GM15510 (cell line): ENCODE data around the gene OLAH.

Source experiments
- POLR2A ChIP-seq: IDR thresholded peaks from 3 replicates; pipeline ENCODE4 v1.6.1; 2011; ENCODE audit warnings: borderline replicate concordance; ENCODE audit not compliant: insufficient read length; ENCODE audit errors: extremely low read depth

OLAH gene

DNA sequence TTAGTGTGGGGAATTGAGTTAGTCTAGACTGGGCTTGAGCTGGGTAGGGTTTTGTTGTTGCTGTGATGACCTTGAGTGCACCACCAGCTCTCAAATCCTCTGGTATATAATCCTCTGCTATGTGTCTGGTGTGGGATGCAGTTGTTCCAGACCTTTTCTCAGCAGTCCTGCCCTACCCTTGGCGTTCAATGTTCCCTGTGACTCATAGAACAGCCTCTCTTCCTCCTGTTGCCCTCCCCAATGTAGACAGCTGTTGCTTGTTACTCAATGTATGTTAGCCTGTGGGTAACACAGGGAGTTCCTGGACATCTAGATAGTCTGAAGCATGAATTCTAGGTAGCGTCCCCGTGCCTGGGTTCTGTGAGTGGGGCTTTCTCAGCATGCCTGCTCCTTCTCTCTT is 25.1 kb downstream of the OLAH start:
- TF ChIP-seq POLR2A: no peak

DNA sequence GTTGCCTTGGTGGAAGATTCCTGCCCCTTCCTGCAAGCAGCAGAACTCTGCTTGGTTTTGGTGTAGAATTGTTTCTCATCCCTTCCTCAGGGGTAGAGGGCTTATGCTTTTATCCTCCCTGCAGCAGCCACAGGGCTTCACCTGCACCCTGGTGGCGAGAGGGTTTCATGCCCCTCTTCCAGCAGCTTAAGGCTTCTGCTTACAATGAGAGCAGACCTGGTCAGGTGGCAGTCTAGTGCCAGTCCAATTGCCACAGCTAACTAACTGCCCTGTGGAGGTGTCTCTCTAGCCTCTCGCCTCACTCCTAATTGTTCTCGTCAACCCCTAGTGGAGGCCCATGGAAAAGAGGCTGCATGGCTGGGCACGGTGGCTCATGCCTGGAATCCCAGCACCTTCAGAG is 25.5 kb downstream of the OLAH start:
- TF ChIP-seq POLR2A: no peak

DNA sequence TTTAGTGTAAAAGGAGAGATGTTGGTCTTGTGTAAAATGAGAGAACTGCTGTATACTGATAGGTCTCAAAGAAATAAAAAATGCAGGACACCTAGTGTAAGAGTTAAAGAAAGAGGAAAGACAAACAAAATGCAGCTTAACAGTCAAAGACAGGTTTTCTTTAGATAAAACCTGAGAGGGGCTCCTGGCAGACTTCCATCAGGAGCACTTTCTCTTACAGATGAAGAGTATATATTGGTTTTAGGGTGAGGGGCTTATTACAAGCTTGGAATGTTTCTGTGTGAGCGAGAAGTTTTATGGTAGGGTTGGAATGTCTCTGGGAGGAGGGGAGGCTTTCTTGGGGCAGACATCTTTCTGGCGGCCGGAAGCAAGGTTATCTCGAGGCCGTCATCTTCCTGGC is 28.6 kb downstream of the OLAH start:
- TF ChIP-seq POLR2A: no peak

DNA sequence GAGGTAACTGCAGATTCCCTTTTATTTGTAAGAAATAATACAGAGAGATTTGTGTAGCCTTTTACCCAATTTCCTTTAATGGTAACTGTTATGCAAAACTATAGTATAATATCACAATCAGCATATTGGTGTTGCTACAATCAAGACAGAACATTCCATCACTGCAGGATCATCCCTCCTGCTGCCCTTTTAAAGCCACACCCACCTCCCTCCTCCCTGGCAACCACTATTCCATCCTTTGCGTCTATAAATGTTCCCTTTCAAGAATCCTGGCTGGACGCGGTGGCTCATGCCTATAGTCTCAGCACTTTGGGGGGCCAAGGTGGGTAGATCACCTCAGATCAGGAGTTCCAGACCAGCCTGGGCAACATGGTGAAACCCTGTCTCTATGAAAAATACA is 31.7 kb downstream of the OLAH start:
- no peak for TF ChIP-seq POLR2A

DNA sequence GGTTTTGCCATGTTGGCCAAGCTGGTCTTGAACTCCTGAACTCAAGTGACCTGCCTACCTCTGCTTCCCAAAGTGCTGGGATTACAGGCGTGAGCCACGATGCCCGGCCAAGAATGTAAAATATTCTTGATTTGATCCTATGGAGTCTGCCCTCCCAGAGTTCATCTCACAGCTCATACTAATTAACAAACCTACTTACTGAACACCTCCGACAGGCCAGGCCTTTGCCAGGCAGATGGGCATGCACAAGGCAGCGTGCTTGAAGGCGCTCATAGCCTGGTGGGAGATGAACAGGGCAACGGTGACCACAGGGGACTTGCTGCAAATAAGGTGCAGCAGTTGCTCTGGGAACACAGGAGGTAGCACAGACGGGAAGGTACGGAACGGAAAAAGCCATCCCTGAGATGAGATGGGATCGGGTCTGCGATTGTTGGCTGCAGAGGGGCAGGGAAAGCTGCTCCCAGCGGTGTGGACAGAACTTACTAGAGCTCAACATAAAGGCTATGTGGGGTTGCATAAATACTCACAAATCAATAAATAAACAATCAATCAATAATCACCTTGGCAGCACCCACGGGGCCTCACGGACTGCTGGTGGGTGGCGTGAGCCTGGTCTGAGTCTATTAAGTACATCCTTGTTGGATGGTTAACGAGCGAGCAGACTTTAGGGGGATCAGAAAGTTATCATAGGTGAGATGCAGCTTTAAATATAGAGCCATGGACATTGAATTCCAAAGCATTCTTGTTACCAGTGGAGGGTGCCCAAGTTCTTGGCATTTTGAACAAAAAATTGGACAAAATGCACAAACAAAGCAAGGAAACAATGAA is 40.1 kb downstream of the OLAH start:
- TF ChIP-seq POLR2A: no peak

DNA sequence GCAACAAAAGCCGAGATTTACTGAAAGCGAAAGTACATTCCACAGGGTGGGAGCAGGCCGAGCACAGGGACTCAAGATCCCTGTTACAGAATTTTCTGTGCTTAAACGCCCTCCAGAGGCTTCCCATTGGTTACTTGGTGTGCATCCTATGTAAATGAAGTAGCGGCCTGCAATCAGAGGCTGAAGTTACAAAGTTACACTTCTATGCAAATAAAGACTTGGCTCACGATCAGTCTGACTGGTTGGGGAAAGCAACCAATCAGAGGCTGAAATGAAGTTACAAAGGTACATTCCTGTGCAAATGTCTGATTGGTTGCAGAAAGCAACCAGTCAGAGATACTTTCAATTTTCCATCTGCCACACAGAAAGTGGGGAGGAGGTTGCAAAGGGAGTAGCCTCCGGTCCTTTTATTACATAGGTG is 40.8 kb downstream of the OLAH start:
- TF ChIP-seq POLR2A: no peak

DNA sequence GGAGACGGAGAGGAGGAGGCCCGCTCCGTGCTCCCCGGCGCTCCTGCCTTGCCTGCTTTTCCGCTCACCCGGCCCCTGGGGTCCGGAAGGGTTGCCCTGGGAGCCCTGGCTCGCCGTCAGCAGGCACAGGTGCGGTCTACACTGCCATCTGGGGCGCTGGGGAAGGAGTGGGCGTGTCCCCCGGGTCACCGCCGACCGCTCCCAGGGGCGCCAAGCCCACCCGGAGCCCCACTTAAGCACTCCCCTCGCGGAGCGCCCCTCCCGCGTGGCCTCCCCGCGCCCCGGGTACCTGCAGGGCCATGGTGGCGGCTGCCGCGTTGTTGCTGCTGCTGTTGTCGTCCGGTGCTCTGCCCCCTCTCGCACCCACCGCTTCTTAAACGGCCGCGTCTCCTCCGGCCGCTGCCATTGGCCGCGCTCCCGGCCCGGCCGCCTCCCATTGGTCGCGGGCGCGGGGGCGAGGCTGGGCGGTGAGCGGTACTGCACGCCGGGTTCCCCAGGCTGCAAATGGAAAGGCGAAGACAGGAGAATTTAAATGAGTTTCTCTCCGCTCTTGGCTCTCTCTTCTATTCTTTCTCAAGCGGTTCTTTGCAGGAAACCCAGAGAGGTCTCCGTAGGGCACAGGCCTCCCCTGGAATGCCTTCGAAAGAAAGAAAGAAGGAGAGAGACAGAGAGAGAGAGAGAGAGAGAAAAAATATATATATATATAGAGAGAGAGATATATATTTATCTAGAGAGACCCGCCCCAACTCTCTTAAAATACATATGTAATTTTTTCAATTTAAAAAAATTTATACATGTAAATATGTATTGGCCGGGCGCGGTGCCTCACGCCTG is 44.9 kb downstream of the OLAH start, which contains the start of gene ACBD7:
Gene ACBD7, minus strand, starts transcription at position 349 of the 834 bp plus-strand sequence. Its CDS starts 48 bp downstream, at position 301.
- no peak for TF ChIP-seq POLR2A

DNA sequence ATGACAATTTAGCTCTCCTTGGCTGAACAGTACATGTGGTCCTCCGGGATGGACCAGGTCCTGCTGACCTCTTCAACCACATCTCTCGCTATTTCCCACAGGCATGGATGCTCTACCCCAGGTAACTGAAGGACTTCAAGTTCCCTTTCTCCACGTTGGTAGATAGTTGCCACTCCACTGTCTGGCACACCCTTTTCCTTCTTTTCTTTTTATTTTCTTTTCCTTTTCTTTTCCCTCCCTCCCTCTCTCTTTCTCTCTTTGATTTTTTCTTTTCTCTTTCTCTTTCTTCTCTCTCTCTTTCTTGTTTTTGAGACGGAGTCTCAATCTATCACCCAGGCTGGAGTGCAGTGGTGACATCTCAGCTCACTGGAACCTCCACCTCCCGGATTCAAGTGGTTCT is 47.7 kb downstream of the OLAH start:
- no peak for TF ChIP-seq POLR2A

DNA sequence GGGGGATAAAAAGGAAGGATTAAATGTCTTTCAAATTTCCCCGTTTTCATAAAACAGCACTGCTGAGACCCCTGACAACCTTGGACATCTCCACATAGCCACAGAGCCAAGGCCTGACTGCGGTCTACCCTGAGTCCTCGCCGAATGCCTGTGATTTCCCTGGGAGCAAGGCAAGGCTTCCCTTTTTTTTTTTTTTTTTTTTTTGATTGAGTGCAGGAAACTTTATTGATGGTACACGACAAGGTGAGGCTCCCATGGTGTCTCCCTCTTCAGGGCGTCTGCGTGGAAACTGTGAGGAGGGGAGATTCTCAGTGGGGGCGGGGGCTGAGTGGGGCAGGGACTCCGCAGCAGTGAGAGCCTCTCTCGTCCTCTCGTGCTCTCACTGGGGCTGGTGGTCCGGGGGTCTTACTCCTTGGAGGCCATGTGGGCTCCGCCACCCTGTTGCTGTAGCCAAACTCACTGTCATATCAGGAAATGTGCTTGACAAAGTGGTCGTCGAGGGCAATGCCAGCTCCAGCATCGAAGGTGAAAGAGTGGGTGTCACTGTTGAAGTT is 49.2 kb downstream of the OLAH start:
- TF ChIP-seq POLR2A: no peak

DNA sequence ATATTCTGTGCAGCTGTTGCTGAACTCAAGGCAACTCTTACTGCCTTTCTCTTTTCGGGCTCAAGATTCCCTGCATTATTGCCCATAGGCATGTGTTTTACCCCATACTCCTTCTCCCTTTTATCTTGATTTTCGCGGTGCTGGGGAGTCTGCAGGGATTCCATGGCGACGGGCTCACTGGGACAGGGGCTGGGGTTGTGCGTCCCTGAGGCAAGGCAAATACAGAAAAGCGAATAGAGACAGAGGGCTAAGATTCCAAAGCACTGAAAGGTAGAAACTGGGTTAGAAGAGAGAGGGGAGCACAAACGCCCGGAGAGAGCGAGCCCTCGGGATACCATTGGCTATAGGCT is 52.9 kb downstream of the OLAH start:
- TF ChIP-seq POLR2A: no peak

DNA sequence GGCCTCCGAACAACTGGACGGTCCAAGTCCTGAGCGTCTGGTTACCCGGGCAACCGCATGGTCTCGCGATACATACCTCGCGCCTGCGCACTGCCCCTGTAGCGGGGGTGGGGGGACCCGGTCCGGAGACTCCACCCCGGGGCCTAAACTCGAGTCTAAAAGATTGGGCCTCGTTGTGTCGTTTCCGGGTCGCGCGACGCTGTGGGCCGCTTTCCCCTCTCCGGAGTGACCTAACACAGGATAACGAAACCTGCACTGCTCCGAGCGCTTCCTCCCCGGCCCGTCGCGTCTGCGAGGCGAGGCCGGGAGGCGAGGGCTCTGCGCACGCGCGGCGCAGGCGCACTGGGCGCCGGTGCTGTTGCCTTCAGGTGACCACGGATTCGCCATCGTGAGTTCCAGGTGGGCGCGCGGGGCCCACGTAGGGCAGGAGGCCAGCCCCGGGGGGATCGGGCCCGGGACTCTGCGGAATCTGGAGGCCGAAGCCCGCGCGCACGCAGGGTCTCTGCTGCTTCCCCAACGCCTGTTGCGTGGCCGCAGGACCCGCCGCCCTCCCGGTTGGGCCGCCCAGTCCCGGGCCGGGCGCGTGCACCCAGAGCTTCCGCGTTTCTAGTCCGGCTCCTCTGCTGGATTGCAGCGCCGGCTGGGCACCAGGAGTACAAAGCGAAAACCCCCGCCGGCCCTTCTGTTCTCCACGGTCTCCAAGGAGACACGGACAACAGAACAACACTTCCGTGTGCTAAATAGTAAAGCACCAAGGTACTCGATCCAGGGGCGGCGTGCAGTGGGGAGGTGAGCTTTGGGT is 53.5 kb downstream of the OLAH start, which contains the start of gene RPP38:
Gene RPP38, plus strand, starts transcription at position 345 of the 802 bp plus-strand sequence. CDS start 5,960 bp downstream, outside the sequence.
- peak; percentile 96 for TF ChIP-seq POLR2A

DNA sequence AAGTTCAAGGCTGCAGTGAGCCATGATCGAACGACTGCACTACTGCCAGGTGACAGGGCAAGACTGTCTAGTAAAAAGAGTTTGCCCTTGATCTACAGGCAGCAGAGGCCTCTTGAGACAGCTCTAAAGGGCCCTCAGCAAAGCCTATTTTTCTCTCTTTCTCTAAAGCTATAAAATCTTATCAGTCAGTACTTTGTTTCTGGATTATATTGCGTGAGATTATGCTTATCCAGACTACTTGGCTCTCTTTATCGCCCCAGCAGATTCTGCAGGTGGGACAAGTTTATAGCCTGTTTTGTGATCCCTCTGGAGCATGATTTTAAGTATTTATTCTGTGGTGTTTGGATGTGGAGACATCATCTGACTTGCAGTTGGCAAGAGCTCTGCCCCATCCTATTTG is 56.1 kb downstream of the OLAH start:
- TF ChIP-seq POLR2A: no peak

DNA sequence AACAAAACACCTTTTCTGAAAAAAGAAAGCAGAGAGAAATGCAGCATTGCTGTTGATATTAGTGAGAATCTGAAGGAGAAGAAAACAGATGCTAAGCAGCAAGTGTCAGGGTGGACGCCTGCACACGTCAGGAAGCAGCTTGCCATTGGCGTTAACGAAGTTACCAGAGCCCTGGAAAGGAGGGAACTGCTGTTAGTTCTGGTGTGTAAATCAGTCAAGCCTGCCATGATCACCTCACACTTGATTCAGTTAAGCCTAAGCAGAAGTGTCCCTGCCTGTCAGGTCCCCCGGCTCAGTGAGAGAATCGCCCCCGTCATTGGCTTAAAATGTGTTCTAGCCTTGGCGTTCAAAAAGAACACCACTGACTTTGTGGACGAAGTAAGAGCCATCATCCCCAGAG is 59.8 kb downstream of the OLAH start:
- no peak for TF ChIP-seq POLR2A

DNA sequence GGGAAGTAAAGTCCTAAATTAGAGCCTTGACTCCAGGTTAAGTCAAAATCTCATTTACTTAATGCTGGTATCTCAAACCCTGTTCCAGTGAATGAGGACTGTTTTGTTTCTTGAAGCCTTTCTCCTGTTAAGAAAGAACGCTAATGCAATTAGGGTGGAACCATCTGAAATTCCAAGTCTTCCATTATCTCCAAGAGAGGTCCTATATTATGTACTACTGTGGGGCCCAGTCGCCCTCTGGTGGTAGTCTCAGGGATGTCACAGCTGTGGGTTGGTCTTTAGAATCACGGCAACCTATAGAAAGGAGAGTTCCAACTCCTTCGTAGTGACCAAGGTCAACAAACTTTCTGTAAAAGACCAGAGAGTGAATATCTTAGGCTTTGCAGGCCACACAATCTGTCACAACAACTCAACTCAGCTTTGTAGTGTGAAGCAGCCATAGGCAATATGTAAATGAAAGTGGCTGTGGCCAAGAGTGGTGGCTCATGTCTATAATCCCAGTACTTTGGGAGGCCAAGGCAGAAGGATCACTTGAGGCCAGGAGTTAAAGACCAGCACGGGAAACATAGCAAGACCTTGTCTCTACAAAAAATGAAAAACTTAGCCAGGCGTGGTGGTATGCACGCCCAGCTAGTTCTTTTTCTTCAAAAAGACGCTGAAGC is 62.7 kb downstream of the OLAH start:
- TF ChIP-seq POLR2A: no peak

DNA sequence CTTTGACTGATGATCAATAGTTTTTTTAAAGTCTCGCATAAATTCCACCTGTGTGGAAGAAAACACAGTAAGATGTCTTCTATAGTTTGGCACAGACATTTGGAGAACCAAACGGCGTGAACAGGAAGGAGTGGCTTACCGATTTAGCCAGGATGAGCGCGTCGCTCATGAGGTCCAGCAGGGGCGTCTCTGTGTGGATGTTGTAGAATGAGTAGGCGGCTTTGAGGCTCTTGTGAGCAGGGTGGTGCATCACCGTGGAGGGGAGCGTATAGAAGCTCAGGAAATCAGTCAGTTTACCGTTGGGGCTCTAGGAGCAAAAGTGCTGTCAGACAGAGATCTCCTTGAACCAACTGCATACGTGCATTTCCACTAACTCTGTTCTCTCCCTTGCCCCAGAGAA is 68.9 kb downstream of the OLAH start:
- TF ChIP-seq POLR2A: no peak

DNA sequence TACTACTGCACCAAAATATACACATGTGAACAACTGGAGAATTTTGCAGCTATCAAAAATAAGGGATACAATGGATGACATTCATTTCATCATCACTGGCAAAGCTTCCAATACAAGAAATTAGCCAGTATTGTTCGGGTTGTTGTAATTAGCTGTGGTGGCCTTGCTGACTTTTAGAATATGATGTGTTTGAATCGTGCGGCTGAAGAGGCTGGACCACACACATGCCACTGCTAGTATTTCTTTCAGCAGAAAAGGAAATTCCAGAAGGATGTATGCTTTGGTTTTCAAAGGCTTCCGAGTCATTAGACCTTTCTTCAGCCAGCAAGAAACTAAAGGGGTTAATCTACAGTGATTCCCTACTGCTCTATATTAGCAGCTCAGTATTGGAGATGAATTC is 70.0 kb downstream of the OLAH start:
- no peak for TF ChIP-seq POLR2A
